B cell (primary cell): ENCODE data around the gene ICAM5. TPM values are rescaled to one million over a fixed set of nuclear protein-coding genes. Genes with fewer than 3 reads are reported as not detected.

Experiments
- ATAC-seq: fragments of 200-7000 bp; cut with Tn5 transposase; one replicate; pipeline ENCODE4 v1.10.0; 2021; ENCODE audit warnings: low read depth, mild to moderate bottlenecking, moderate number of reproducible peaks, moderate library complexity
- CTCF ChIA-PET: fragments of 350-600 bp; sonication (Branson Sonifier 250); formaldehyde crosslinking; loops from one replicate; lab custom pipeline; 2021; ENCODE audit warnings: antibody characterized with exemption, inconsistent platforms; lab: Charles Lee
- POLR2A ChIA-PET: fragments of 350-600 bp; sonication (Branson Sonifier 250); formaldehyde crosslinking; loops from one replicate; lab custom pipeline; 2021; ENCODE audit warnings: antibody characterized with exemption; lab: Charles Lee
- DNase-seq: peaks from one replicate; pipeline ENCODE4 v3.0.0; 2013
- H2AFZ ChIP-seq: 2 replicates; pipeline ENCODE4 v1.6.1; 2012; ENCODE audit warnings: mild to moderate bottlenecking, low read depth, low read length; ENCODE audit not compliant: insufficient read depth, poor library complexity, severe bottlenecking
- H3K27ac ChIP-seq, 2 donors: 1 replicate in 1 of 2; 2 replicates in 1 of 2; pipeline ENCODE4 v1.5.1; 2012 to 2013; ENCODE audit warnings: low read length in 2 of 2, mild to moderate bottlenecking in 2 of 2, moderate library complexity in 1 of 2
- H3K27me3 ChIP-seq, 4 experiments: fragments of 200-600 bp in 1 of 4; sonication (generic) in 1 of 4; replicated peaks in 1 of 4; 1 replicate in 2 of 4; 2 replicates in 2 of 4; pipeline versions ENCODE4 v1.6.1 to v1.7.0; 2013 to 2016; ENCODE audit warnings: low read length in 3 of 4, mild to moderate bottlenecking in 2 of 4, mixed read lengths in 1 of 4, moderate library complexity in 1 of 4; ENCODE audit not compliant: insufficient read depth in 4 of 4, control insufficient read depth in 3 of 4; ENCODE audit errors: control extremely low read depth in 1 of 4
- H3K36me3 ChIP-seq, 2 experiments: replicated peaks in 1 of 2; 1 replicate in 1 of 2; 2 replicates in 1 of 2; pipeline versions ENCODE4 v1.6.1 to v1.7.1; 2013; ENCODE audit warnings: low read length in 1 of 2; ENCODE audit not compliant: insufficient read depth in 2 of 2, control insufficient read depth in 1 of 2; ENCODE audit errors: control extremely low read depth in 1 of 2, extremely low read depth in 1 of 2
- H3K4me1 ChIP-seq, 2 donors: fragments of 200-600 bp in 1 of 2; sonication (generic) in 1 of 2; 1 replicate in 1 of 2; 2 replicates in 1 of 2; pipeline versions ENCODE4 v1.5.1 to v1.6.1; 2013 to 2017; ENCODE audit warnings: low read length in 2 of 2; ENCODE audit not compliant: control insufficient read depth in 2 of 2, insufficient read depth in 2 of 2
- H3K4me2 ChIP-seq: replicated peaks from 2 replicates; pipeline ENCODE3; 2012; ENCODE audit warnings: mild to moderate bottlenecking, low read depth, low read length; ENCODE audit not compliant: poor library complexity, severe bottlenecking
- H3K4me3 ChIP-seq, 5 experiments: fragments of 200-600 bp in 1 of 5; sonication (generic) in 1 of 5; 1 replicate in 3 of 5; 2 replicates in 2 of 5; pipeline versions ENCODE4 v1.5.1 to v1.7.0; 2011 to 2016; ENCODE audit warnings: low read length in 4 of 5, mild to moderate bottlenecking in 4 of 5, low read depth in 2 of 5, control low read depth in 1 of 5, moderate library complexity in 1 of 5; ENCODE audit not compliant: insufficient read depth in 1 of 5; ENCODE audit errors: control extremely low read depth in 1 of 5, extremely low read depth in 1 of 5
- H3K79me2 ChIP-seq: fragments of 200-600 bp; sonication (generic); one replicate; pipeline ENCODE4 v1.6.0; 2016; ENCODE audit warnings: low read length; ENCODE audit not compliant: control insufficient read depth, insufficient read depth
- H3K9ac ChIP-seq: fragments of 200-600 bp; sonication (generic); 2 replicates; pipeline ENCODE4 v1.6.1; 2017; ENCODE audit warnings: mild to moderate bottlenecking, low read length, moderate library complexity
- H3K9me3 ChIP-seq, 3 donors: one replicate each; pipeline versions ENCODE4 v1.6.1 to v1.7.1; 2013; ENCODE audit warnings: low read length in 2 of 3; ENCODE audit not compliant: control insufficient read depth in 2 of 3, insufficient read depth in 1 of 3; ENCODE audit errors: control extremely low read depth in 1 of 3
- H4K20me1 ChIP-seq: 2 replicates; pipeline ENCODE4 v1.6.0; 2012; ENCODE audit warnings: mild to moderate bottlenecking, low read length; ENCODE audit not compliant: insufficient read depth, control insufficient read depth, poor library complexity, severe bottlenecking
- H3K27ac Mint-ChIP-seq: one replicate; pipeline ENCODE4 v1.8.0; 2021; ENCODE audit warnings: mixed read lengths
- H3K27me3 Mint-ChIP-seq: one replicate; pipeline ENCODE4 v1.8.0; 2021; ENCODE audit warnings: mixed read lengths
- H3K4me1 Mint-ChIP-seq: one replicate; pipeline ENCODE4 v1.8.0; 2021; ENCODE audit warnings: mixed read lengths
- H3K4me3 Mint-ChIP-seq: one replicate; pipeline ENCODE4 v1.8.0; 2021; ENCODE audit warnings: mixed read lengths
- H3K9me3 Mint-ChIP-seq: one replicate; pipeline ENCODE4 v1.8.0; 2022; ENCODE audit warnings: mixed read lengths; ENCODE audit not compliant: insufficient read depth
- CTCF ChIP-seq: fragments of 200-600 bp; IDR thresholded peaks from one replicate; pipeline ENCODE4 v1.8.0; 2022; ENCODE audit warnings: antibody characterized with exemption, mild to moderate bottlenecking
- EZH2 ChIP-seq: IDR thresholded peaks from 2 replicates; pipeline ENCODE4 v1.6.1; 2012; ENCODE audit warnings: borderline replicate concordance, low read depth, mild to moderate bottlenecking, moderate library complexity, low read length; ENCODE audit not compliant: insufficient read depth, poor library complexity, severe bottlenecking
- WGBS: methylation state at CpG from one replicate; pipeline ENCODE4 v1.1.5; 2013; ENCODE audit warnings: missing lambda C conversion rate; ENCODE audit not compliant: insufficient coverage; 5-methylcytosine and 5-hydroxymethylcytosine counted together
- intact Hi-C: fragments of 100-400 bp; cut with micrococcal nuclease; formaldehyde crosslinking; loops from one replicate; pipeline ENCODE4 v1.10.0; 2022
- polyA plus RNA-seq: library from polyadenylated mRNA; depleted of rRNA; stranded (reverse); fragments of >200 nt; gene quantifications from 2 replicates; pipeline ENCODE4 v1.2.3, GENCODE V29; 2012
- total RNA-seq, 2 donors: library from RNA; stranded (reverse); fragments of 120-200 nt in 1 of 2; gene quantifications; 1 replicate in 1 of 2; 2 replicates in 1 of 2; pipeline versions ENCODE4 v1.2.3 to v1.2.4, GENCODE V29; 2013 to 2022

The ICAM5 gene
- total and polyA plus RNA-seq, 2 donors (not counting 1 experiment from before 2014, with no cell fraction given) = 0.54 TPM; not detected in 1

GRCh38 chr19:10292206-10292788 lies 2.5 kb downstream of the ICAM5 start:
- ChIA-PET POLR2A (interaction anchor here (0.5 to 1.1 kb wide), 2 partner anchors 24 to 1289 kb away, joined by 3 read pairs; no protein-coding TSS in a partner anchor), CTCF (interaction anchor here (1.1 to 8.5 kb wide), 8 partner anchors 12 to 133 kb away, joined by 3 to 116 read pairs (median 5); partner anchors contain the start of genes ICAM1 and TYK2)
- Histone ChIP-seq H3K79me2 (no peaks in the 10 kb centered on the region), H4K20me1 (peaks cover 29% of the 10 kb centered on the region), H3K9me3 (peaks cover 0 to 70% (median 0%) of the 10 kb centered on the region in 3 donors), H3K36me3 (no peaks in the 10 kb centered on the region), H3K9ac (peak overlapping the region; percentile 64), H3K4me1 (peaks cover 86 to 89% of the 10 kb centered on the region in 2 donors), H2AFZ (peak overlapping the region; percentile 66), H3K27me3 (peaks cover 0 to 90% (median 61%) of the 10 kb centered on the region in 4 experiments), H3K4me2 (peak overlapping the region; percentile 96), H3K27ac (no peak overlapping the region), H3K4me3 (peak overlapping the region in 4 of 5 experiments; percentile 13 to 63 (median 40))
- peak overlapping the region; percentile 26 for H3K27ac Mint-ChIP-seq
- no peak for DNase-seq
- 3% methylated on average over 44 of the region's 45 CpGs for WGBS
- intact Hi-C loops = no loop called here
- H3K9me3 Mint-ChIP-seq = no peaks in the 10 kb centered on the region
- ATAC-seq = peak; percentile 28
- peaks cover 45% of the 10 kb centered on the region for H3K27me3 Mint-ChIP-seq
- H3K4me1 Mint-ChIP-seq = peaks cover 70% of the 10 kb centered on the region
- H3K4me3 Mint-ChIP-seq = peak overlapping the region; percentile 87
- TF ChIP-seq EZH2 (peak; percentile 24), CTCF (no peak)
